G401.6 (cell line): ENCODE data around the gene NEIL1.
"Not testable (repeated sequence)": the region's sequence is repeated elsewhere in the genome, so short reads cannot be mapped to it uniquely, and the experiment has no call there.

Experiments
- FAIRE-seq: peaks from 2 replicates; lab custom pipeline; 2012; peaks lifted over from hg19 to GRCh38; lab: Jason Lieb, UNC

Gene NEIL1

DNA sequence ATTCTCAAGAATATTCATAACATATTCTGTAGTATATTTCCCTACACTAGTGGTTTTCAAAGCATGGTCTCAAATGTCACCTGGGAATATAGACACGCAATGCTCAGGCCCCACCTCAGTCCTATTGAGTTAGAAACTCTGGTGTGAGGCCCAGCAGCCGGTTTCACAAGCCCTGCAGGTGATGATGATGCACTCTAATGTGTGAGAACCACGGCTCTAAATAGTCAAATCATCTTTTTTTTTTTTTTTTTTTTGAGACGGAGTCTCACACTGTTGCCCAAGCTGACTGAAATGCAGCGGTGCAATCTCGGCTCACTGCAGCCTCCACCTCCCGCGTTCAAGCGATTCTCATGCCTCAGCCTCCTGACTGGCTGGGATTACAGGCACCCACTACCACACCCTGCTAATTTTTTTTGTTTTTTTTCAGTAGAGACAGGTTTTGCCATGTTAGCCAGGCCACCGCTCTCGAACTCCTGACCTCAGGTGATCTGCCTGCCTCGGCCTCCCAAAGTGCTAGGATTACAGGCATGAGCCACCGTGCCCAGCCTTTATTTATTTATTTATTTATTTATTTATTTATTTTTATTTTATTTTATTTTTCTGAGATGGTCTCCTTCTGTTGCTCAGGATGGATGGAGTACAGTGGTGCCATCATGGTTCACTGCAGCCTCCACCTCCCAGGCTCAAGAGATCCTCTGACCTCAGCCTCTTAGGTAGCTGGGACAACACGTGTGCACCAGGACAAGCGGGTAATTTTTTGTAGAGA, 13.0 kb upstream of the NEIL1 start:
- FAIRE-seq, result not testable (repeated sequence)

DNA sequence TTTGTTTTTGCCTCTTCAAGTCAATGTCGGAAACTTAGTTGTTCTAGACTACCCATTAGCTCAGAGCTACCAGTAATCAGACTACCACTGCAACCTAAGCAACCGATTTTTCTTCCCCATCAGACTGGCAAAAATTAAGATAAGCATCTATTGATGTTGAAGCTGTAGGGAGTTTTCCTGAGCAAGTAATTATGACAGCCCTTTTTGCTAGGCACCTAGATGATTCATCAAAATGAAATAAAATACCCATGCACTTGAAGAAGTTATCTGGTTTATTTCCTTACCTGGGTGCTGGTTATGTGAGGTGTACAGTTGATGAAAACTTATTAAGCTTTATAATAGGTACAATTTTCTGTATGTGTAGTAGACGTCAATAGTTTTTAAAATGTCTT, 11.5 kb upstream of the NEIL1 start:
- FAIRE-seq, result no peak

DNA sequence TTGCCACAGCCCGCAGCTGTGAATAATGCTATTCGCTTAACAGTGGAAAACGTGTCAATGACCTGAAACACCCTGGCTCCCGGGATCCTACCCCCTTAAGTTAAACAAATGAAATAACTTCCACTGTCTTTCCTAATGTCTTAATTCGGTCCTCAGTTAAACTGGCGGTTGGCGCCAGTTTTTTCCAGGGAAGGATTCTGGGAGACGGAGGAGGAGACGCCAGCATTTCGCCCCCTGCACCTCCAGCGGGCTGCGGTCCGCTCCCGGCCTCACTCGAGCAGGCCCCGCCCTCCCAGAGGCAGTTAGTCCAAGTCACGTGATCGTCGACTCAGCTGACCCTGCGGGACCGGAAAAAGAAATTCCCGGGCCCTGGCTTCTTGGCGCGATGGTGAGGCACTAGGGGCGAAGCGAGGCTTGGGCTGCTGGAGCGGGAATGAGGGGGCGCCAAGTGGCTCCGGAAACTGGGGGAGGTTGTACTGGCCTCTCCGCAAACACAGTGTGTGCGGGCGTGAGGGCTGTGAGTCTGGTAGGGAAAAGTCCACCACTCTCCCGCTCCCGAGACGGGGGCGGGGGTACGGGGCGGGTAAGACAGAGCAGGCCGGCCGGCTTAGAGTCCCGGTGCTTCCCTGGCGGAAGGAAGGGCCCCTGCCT, 11.0 kb upstream of the NEIL1 start, which contains the start of gene COMMD4:
Gene COMMD4, plus strand, starts transcription at position 359 of the 651 bp plus-strand sequence. Its CDS starts 27 bp downstream, at position 386.
- FAIRE-seq, result peak; percentile 96

DNA sequence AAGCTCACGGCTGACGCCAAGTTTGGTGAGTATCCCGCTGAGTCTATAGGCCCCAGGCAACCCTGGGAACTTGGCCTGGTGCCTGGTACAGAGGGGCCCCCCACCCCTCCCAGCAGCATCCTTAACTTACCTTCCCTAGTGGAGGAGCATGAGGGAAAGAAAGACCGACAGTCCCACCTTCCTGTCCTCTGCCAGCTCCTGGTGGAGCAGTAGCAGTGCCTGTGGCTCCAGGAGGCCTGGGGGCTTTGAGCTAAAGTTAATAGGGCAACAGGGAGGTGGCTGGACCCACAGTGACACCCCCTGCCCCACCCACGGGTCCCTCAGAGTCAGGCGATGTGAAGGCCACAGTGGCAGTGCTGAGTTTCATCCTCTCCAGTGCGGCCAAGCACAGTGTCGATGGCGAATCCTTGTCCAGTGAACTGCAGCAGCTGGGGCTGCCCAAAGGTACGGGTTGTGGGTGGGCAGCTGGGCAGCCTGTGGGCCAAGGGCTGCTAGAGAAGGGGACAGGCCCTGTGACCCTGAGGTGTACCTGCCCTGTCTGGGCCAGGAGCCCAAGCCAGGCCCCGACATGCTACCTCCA, 8.1 kb upstream of the NEIL1 start:
- FAIRE-seq, result no peak

DNA sequence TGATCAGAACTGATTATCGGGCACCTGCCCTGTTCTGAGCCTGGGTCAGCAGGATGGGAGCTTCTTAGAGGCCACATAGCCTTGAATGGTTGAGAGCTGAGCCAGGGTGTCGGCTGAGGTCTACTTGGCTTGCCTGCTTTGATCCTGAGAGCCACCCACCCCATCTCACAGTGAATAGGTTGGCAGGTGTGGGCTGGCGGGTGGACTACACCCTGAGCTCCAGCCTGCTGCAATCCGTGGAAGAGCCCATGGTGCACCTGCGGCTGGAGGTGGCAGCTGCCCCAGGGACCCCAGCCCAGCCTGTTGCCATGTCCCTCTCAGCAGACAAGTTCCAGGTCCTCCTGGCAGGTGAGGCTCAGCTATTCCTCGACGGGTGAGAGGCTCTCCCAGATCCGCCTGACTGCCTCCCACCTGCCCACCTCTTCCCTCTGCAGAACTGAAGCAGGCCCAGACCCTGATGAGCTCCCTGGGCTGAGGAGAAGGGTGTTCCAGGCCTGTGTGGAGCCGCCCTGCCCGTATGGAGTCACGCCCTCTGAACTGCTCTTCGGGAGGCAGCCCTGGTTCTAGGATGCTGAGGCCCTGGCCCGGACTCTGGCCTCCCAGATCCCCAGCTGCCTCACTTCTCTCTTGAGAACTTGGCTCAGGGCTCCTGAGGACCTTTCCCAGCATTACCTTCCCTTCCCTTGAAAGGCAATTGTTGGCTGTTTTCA, 7.2 kb upstream of the NEIL1 start:
- FAIRE-seq, result no peak

DNA sequence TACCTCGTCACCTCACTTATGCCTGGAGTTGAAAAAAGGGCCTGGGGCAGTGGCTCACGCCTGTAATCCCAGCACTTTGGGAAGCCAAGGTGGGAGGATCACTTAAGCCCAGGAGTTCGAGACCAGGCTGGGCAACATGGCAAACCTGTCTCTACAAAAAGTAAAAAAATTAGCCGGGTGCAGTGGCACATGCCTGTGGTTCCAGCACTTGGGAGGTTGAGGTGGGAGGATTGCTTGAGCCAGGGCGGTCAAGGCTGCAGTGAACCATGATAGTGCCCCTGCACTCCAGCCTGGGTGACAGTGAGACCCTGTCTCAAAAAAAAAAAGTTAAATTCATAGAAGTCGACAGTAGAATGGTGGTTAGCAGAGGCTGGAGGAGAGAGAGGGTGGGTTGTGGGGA, 4.6 kb upstream of the NEIL1 start:
- FAIRE-seq, result no peak

DNA sequence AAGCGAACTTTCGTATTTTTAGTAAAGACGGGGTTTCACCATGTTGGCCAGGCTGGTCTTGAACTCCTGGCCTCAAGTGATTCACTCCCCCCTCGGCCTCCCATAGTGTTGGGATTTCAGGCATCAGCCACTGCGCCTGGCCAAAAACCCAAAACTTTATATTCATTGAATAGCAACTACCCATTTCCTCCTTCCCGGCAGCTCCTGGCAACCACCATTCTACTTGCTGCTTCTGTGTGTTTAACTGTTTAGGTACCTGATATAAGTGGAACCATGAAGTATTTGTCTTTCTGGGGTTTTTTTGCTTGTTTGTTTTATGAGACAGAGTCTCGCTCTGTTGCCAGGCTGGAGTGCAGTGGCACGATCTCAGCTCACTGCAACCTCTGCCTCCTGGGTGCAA, 2.9 kb upstream of the NEIL1 start:
- peak; percentile 49 for FAIRE-seq

DNA sequence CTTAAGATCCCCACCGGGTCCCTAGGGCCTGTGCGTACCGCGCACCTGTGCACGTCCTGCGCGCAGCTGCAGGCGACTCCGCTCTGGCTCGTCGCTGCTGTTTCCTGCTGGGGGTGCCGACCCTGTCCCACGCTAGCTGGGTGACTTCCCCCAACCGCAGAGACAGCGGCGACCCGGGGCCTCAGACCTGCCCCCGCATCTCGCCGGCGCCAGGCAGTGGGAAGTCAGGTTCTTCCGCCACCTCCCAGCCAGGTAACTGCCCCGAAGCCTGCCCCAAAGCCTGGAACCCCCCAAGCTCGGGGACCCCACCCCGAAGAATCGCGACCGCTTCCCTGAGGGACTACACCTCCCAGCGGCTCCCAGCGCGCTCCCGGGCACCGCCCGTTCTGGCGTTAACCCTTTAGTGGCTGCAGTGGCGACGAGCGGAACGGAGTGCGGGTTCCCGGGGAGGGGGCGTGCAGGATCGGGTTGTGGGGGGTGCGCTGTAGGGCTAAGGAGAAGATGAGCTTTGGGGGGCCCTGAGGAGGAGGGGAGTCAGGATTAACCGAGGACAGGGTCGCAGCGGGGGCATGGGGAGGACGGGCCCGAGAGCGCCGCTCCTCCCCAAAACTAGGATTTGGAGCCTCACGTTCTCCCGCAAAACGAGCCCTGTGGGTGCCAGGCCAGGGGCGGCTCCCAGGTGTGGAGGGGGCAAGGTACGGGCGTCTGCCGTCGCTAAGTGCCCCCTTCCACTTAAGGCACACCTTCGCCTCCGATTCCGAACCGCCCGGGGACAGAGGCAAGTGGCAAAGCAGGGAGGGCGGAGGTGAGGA, 589 bp downstream of the NEIL1 start:
- no peak for FAIRE-seq

DNA sequence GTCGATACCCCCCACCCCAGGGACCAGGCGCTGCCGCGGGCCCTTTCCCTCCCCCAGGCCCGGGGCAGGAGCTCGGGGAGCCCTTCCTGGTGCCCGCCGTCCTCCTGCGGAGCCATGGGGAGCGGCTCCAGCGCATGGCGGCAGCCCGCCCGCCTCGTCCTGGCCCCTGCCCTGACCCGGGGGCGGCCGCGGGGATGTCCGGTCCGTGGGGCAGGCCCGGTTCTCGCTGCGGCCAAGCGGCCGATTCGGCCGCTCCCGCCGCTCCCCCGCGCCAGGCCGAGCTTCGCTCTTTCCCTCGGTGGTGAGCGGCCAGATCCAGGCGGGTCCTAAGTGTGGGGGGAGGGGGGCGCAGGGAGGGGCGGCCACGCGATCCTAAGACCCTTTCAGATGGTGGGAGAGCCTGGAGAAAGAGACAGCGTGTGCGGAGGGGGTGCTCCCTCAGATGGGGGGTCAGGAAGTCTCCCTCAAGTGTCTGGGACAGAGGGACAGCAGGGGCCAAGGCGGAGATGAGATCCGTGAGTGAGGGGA, 1.3 kb downstream of the NEIL1 start:
- no peak for FAIRE-seq

DNA sequence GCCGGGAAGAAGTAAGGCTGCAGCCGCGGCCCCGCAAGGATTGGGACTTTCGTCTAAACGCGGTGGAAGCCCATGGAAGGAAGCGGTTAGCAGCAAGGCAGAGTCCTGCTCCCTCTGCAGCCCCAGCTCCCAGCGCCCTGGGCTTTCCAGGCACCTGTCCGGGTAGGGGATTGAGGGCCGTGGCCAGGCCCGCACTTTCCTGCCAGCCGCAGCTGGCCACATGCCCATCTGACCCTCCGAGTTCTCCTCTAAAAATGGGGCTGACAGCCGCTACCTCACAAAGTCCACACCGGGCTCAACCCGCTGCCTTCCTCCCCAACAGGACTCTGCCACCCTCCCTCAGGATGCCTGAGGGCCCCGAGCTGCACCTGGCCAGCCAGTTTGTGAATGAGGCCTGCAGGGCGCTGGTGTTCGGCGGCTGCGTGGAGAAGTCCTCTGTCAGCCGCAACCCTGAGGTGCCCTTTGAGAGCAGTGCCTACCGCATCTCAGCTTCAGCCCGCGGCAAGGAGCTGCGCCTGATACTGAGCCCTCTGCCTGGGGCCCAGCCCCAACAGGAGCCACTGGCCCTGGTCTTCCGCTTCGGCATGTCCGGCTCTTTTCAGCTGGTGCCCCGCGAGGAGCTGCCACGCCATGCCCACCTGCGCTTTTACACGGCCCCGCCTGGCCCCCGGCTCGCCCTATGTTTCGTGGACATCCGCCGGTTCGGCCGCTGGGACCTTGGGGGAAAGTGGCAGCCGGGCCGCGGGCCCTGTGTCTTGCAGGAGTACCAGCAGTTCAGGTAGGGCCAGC, 1.9 kb downstream of the NEIL1 start:
- no peak for FAIRE-seq

DNA sequence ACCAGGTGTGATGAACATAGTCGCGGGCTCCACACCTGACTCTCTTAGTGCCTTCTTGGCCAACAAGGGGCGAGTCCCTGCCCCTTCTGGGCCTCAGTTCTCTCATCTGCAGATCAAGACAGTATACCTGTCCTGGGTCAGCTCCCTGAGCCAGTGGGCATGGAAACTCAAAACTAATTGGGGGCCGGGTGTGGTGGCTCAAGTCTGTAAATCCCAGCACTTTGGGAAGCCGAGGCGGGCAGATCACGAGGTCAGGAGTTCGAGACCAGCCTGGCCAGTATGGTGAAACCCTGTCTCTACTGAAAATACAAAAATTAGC, 2.5 kb downstream of the NEIL1 start:
- FAIRE-seq, result not testable (repeated sequence)

DNA sequence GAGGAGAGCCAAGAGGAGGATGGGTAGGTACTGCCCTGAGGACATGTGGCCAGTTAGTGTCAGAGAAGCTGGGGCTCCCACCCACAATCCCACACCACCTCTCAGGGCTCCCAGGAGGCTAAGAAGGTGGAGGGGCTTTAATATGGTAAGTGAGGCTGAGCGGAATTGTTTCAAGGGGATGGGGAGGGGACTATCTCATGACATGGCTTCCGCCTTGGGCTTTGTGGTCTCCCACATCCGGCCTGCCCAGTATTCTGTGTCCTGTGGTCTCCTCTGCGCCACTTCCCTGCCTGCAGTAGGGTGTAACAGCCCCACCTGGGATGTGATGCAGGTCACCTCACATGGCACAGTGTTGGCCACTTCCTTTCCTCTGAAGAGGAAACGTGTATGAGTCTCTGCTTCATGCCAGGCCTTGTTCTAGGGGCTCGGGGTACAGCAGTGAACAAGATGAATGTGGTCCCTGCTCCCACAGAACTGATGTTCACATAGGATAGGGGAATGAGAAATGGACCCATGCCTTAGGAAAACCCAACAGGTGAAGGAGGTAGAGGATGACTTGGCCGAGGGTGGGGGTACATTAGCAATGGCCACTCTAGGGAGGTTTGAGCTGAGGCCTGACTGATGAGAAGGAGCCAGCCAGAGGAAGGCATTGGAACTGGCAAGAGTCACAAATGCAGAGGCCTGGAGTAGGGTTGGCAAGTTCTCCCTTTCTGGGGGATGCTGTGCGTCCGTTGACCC, 3.2 kb downstream of the NEIL1 start:
- FAIRE-seq, result no peak

DNA sequence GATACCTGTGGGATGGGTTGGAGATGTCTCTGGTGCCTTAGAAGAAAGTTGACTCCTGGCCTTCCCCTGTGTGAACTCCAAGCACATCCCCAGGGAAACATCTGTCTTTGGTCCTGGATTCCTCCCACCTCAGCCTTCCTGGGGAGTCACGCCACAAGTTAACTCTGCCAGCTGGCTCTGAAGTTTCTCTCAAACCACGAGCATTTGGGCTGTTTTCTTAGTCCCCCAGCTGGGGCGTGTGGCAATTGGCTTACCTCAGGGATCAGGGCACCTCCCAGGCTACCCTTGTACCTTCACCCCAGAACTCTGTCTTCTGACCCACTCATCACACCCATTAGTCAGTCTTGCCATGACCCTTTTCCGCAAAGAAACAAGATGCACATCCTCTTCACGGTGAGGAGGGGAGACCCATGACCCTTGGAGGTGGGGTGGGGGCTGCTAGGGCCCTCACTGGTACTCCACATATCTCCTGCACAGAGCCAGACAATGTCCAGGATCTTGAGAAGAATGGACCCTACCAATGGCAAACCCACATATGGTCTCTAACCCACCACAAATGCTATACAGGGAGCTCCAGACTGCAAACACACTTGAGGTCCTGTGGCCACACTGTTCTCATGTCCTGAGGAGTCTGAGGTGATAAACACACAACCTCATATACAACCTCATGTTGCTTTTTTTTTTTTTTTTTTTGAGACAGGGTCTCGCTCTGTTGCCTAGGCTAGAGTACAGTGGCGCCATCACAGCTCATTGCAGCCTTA, 3.9 kb downstream of the NEIL1 start:
- no peak for FAIRE-seq

DNA sequence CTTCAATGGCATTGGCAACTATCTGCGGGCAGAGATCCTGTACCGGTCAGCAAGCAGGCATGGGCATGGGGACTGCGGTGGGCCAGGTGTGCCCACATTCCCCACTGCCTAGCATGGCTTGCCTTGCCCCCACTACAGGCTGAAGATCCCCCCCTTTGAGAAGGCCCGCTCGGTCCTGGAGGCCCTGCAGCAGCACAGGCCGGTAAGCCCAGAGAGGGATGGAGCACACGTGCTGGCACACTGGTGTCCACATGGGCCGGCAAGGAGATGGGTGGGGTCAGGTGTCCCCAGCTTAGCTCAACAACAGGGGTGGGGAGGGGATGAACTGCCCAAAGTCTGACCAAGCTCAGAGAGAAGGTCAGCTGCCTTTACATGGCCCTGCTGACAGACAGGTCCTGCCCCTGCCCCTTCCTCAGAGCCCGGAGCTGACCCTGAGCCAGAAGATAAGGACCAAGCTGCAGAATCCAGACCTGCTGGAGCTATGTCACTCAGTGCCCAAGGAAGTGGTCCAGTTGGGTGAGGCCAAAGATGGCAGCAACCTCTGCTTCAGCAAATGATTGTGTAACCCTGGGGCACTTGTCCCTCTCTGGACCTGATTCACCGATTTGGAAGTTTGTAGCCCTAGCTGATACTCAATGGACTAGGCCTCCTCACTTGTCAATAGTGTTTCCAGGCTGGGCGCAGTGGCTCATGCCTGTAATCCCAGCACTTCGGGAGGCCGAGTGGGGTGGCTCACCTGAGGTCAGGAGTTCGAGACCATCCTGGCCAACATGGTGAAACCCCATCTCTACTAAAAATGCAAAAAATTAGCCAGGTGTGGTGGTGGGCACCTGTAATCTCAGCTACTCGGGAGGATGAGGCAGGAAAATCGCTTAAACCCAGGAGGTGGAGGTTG, 5.6 kb downstream of the NEIL1 start:
- no peak for FAIRE-seq

DNA sequence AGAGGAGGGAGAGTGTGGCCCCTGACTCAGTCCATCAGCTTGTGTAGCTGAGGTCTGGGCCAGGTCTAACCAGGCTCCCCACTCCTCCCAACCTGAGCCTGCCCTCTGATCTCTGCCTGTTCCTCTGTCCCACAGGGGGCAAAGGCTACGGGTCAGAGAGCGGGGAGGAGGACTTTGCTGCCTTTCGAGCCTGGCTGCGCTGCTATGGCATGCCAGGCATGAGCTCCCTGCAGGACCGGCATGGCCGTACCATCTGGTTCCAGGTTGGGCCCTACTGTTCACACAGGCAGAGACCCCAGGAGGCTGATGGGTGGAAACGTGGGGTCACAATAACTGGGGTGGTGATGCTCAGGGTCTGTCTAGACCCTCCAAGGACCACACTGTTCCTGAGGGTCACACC, 6.8 kb downstream of the NEIL1 start:
- no peak for FAIRE-seq

DNA sequence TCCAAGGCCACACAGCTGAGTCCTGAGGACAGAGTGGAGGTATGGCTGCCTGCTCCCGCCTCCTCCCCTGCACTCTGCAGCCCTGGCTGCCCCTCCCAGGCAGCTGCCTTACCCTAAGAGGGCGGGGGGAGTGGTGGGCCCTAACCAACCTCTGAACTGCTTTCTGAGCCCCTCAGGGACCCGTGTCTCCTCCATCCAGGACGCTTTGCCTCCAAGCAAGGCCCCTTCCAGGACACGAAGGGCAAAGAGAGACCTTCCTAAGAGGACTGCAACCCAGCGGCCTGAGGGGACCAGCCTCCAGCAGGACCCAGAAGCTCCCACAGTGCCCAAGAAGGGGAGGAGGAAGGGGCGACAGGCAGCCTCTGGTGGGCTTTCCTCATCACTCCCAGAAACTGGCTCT, 7.6 kb downstream of the NEIL1 start:
- no peak for FAIRE-seq

DNA sequence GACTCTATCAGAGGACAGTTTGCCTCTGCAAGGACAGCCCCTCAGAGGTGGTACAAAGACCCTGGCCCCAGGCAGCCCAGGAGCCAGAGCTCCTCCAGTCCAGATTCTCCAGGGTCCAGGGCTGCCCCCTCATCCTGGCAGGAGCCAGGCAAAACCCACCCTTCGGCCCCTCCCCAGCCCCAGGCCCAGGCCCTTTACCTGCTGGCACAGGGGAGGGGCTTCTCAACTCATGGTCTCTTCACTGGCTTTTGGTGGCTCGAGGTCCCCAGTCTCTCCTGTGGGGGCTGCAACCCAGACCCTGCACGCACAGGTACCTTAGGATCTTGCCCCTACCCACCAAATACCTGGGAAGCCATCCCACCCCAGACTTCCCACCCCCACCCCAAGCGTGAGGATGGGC, 8.5 kb downstream of the NEIL1 start:
- FAIRE-seq, result no peak

DNA sequence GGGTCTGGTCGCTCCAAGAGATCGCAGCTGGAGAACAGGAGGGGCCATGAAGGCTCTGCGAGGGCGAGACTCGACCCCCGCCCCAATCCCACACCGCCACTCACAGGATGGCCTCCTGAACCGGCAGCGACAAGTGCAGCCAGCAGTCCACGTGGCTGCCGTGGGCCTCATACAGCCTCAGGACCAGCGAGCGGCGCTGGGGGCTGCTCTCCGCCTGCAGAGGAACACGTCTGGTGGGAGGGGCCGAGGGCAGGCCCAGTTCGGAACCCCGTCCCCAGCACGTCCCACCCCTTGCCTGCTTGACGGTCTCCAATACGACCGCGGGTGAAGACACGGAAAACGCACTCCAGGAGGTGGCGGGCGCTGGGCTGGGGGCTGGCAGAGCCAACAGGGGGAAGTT, 9.2 kb downstream of the NEIL1 start:
- no peak for FAIRE-seq

DNA sequence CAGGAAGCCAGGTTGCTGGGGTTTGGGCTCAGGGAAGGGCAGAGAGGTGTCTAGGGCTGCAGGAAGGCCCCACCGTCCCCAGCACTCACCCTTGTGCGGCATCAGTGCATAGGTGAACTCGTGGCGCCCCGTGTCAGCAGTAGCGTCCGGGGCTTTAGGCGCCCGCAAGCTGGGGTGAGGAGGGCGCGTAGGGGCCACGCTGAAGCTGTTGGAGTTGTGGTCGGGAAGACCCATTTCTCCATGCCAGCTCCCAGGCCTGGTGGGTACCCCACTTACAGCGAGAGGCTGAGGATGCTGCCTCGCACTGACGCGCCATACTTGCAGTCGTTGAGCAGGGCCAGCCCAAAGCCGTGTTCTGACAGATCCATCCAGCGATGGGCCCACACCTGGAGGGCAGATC, 9.7 kb downstream of the NEIL1 start:
- no peak for FAIRE-seq
